GM23248 (cell line): ENCODE measurements around the gene VPS37B. TPM values are rescaled to one million over a fixed set of nuclear protein-coding genes. Genes with fewer than 3 reads are reported as not detected.

Experiments
- DNase-seq: peaks from one replicate; pipeline ENCODE4 v3.0.0-alpha.2; 2015
- H2AFZ ChIP-seq: fragments of 200-600 bp; sonication (generic); 2 replicates; pipeline ENCODE4 v1.6.1; 2016; ENCODE audit warnings: antibody characterized with exemption
- H3F3A ChIP-seq: fragments of 200-600 bp; sonication (generic); 2 replicates; pipeline ENCODE4 v1.6.1; 2016; ENCODE audit warnings: mild to moderate bottlenecking, antibody characterized with exemption, mixed run types; ENCODE audit not compliant: insufficient read depth
- H3K27ac ChIP-seq: fragments of 200-600 bp; sonication (generic); 2 replicates; pipeline ENCODE4 v1.5.1; 2016; ENCODE audit warnings: mild to moderate bottlenecking
- H3K27me3 ChIP-seq: fragments of 200-600 bp; sonication (generic); replicated peaks from 2 replicates; pipeline ENCODE4 v1.6.1; 2016; ENCODE audit warnings: mild to moderate bottlenecking; ENCODE audit not compliant: insufficient read depth
- H3K36me3 ChIP-seq: fragments of 200-600 bp; sonication (generic); 2 replicates; pipeline ENCODE4 v1.6.1; 2016; ENCODE audit warnings: low read depth, mild to moderate bottlenecking
- H3K4me1 ChIP-seq: fragments of 200-600 bp; sonication (generic); 2 replicates; pipeline ENCODE4 v1.6.1; 2016; ENCODE audit warnings: mild to moderate bottlenecking; ENCODE audit not compliant: insufficient read depth
- H3K4me2 ChIP-seq: fragments of 200-600 bp; sonication (generic); one replicate; pipeline ENCODE4 v1.6.1; 2016; ENCODE audit warnings: mild to moderate bottlenecking; ENCODE audit not compliant: unreplicated experiment
- H3K4me3 ChIP-seq: fragments of 200-600 bp; sonication (generic); 2 replicates; pipeline ENCODE4 v1.5.1; 2016; ENCODE audit warnings: mild to moderate bottlenecking
- H3K79me2 ChIP-seq: fragments of 200-600 bp; sonication (generic); 2 replicates; pipeline ENCODE4 v1.6.1; 2016; ENCODE audit warnings: mild to moderate bottlenecking; ENCODE audit not compliant: insufficient read depth
- H3K9ac ChIP-seq: fragments of 200-600 bp; sonication (generic); 2 replicates; pipeline ENCODE4 v1.6.1; 2016; ENCODE audit warnings: mild to moderate bottlenecking
- H3K9me2 ChIP-seq: fragments of 200-600 bp; sonication (generic); 2 replicates; pipeline ENCODE4 v1.6.1; 2016; ENCODE audit warnings: mixed run types, mild to moderate bottlenecking, moderate library complexity; ENCODE audit not compliant: insufficient read depth
- H3K9me3 ChIP-seq: fragments of 200-600 bp; sonication (generic); one replicate; pipeline ENCODE4 v1.6.1; 2017; ENCODE audit warnings: low read depth
- H4K20me1 ChIP-seq: fragments of 200-600 bp; sonication (generic); 2 replicates; pipeline ENCODE4 v1.6.0; 2016; ENCODE audit not compliant: insufficient read depth
- EZH2 ChIP-seq: fragments of 200-600 bp; sonication (generic); IDR thresholded peaks from 2 replicates; pipeline ENCODE4 v1.6.1; 2018; ENCODE audit warnings: antibody characterized with exemption, mild to moderate bottlenecking; ENCODE audit not compliant: insufficient read depth, poor library complexity, severe bottlenecking
- EZH2phosphoT487 ChIP-seq: fragments of 200-600 bp; sonication (generic); IDR thresholded peaks from 2 replicates; pipeline ENCODE4 v1.6.1; 2018; ENCODE audit warnings: antibody characterized with exemption, moderate library complexity, mild to moderate bottlenecking, low read depth; ENCODE audit not compliant: insufficient read depth
- WGBS, 2 experiments: methylation state at CpG; one replicate each; pipeline ENCODE4 v1.1.6; 2015 to 2017; ENCODE audit warnings: low lambda C conversion rate in 2 of 2, low coverage in 1 of 2; ENCODE audit errors: missing lambda C conversion rate in 2 of 2; 5-methylcytosine and 5-hydroxymethylcytosine counted together
- in situ Hi-C: fragments of 300-500 bp; cut with MboI; formaldehyde crosslinking; loops from 2 replicates; pipeline ENCODE4 v1.15.0; 2020
- polyA plus RNA-seq: library from polyadenylated mRNA; unstranded; fragments of >200 nt; fragmentation: Nextera tagmentation; extraction: Ambion mirVana; gene quantifications from 2 replicates; pipeline ENCODE4 v1.2.1, GENCODE V29; 2016
- total RNA-seq: library from RNA; depleted of rRNA; stranded (reverse); fragments of >200 nt; shearing (Covaris generic); gene quantifications from 2 replicates; pipeline ENCODE4 v1.2.3, GENCODE V29; 2014

VPS37B gene
- total and polyA plus RNA-seq, 2 experiments from 2014 or later: 19.1 to 31.3 TPM

DNA sequence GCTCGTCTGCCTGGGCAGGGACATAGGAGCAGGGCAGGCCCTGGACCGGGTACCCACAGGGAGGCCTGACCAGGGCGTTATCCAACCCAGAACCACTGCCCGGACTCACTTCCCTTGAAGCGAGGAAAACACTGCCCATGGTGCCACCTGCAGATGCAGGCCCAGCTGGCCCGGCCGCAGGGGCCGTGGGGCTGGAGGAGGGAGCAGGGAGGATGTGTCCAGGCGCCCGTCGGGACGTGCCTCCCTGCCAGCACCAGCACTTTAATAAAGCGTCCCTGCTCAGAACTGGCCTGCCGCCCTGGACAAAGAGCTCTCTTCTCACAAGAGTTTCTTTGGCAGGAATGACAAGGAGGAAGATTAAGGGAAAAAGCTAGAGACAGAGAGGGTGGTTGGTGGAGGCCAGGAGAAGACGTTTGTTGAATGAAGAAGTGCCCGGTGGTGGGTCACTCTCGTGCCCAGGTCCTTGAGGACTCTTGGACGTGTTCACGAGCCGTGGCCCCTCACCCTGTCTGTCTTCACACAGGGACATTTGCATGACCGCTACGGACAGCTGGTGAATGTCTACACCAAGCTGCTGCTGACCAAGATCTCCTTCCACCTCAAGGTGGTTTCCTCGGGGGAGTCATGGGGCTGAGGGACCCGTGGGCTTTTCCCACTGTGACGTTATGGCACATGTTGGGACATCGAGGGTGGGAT is 46.4 kb downstream of the VPS37B start:
- Histone ChIP-seq H2AFZ (no peak overlapping the region), H3F3A (peaks cover 14% of the 10 kb centered on the region), H3K4me3 (no peak overlapping the region), H3K9me3 (no peaks in the 10 kb centered on the region), H3K4me1 (peaks cover 15% of the 10 kb centered on the region), H3K27me3 (no peaks in the 10 kb centered on the region), H3K4me2 (no peak overlapping the region), H3K9me2 (no peaks in the 10 kb centered on the region), H3K36me3 (no peaks in the 10 kb centered on the region), H4K20me1 (no peaks in the 10 kb centered on the region), H3K79me2 (no peaks in the 10 kb centered on the region), H3K27ac (no peak overlapping the region), H3K9ac (no peak overlapping the region)
- in situ Hi-C loops: loop anchor here (25.0 kb wide), 1 partner anchor 388 kb away; the partner anchor contains the start of genes MPHOSPH9 and MTRFR
- no peak for TF ChIP-seq EZH2phosphoT487
- TF ChIP-seq EZH2: no peak
- no peak for DNase-seq
- 81 to 85% methylated on average over 26 of the region's 26 CpGs for WGBS, 2 experiments

DNA sequence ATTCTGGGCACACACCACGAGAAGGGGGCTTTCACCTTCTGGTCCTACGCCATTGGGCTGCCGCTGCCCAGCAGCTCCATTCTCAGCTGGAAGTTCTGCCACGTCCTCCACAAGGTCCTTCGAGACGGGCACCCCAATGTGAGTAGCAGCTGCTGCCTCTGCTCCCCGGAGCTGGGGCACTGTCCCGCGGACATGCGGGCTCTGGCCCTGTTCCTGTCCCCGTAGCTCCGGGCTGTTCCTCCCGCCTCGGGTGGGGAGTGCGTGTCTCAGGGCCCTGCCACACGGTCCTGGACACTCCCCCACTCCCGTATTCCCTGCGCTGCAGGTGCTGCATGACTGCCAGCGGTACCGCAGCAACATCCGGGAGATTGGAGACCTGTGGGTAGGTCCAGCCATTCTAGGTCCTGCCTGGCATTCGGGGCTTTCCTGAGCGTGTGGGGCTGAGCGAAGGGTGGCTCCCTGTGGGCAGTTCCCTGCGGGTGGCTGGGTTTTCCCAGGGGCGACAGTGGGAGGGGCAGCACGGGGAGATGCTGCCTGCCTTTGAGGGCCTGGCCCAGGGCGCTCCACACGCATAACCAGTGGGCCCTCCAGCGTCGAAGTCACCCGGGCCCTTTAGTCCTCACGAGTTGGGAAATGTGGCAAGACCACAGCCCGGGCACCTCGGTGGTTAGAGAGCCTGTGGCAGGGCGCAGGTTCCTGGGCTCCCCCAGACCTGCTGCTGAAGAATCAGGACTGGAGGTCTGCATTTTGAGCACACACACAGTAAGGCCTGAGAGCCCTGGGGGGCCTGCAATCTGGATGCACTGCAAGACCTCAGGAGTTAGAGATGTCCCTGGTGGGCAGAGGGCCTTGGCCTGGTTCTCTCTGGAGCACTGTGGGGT is 47.2 kb downstream of the VPS37B start:
- H3K4me1 ChIP-seq: peaks cover 15% of the 10 kb centered on the region
- H3K9me3 ChIP-seq: no peaks in the 10 kb centered on the region
- no peak for TF ChIP-seq EZH2phosphoT487
- TF ChIP-seq EZH2: no peak
- no peaks in the 10 kb centered on the region for H3K79me2 ChIP-seq
- H2AFZ ChIP-seq: no peak overlapping the region
- no peak overlapping the region for H3K4me3 ChIP-seq
- 91 to 95% methylated on average over 29 to 36 of the region's 36 CpGs for WGBS, 2 experiments
- DNase-seq: no peak
- H3K9ac ChIP-seq: no peak overlapping the region
- no peak overlapping the region for H3K27ac ChIP-seq
- no peaks in the 10 kb centered on the region for H3K36me3 ChIP-seq
- H4K20me1 ChIP-seq: no peaks in the 10 kb centered on the region
- in situ Hi-C loops: no loop called here
- no peak overlapping the region for H3K4me2 ChIP-seq
- H3K27me3 ChIP-seq: no peaks in the 10 kb centered on the region
- no peaks in the 10 kb centered on the region for H3K9me2 ChIP-seq
- H3F3A ChIP-seq: peaks cover 14% of the 10 kb centered on the region

DNA sequence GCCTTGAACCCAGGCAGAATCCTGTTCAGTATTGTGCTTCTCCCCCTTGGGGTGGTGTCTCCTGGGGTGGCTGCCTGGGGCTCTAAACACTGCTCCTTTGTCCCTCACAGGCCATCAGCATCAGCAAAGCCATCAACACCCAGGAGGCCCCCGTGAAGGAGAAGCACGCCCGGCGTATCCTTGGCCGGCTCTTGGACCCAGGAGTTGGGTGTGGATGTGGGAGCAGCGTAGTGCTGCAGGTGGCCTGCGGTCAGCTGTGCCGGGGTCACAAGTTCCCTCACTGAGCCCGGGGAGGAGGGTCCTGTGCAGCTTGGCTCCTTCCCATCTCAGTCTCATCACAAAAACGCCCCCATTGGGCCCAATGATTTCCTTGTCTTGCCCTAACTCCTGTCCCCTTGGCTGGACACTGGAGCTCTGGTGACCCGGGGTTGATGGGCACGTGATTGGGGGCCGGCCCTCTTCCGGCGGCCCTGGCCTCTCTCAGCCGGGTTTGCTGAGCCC is 48.0 kb downstream of the VPS37B start:
- no peak for DNase-seq
- H3K79me2 ChIP-seq: no peaks in the 10 kb centered on the region
- no peak for TF ChIP-seq EZH2phosphoT487
- TF ChIP-seq EZH2: no peak
- 90 to 94% methylated on average over 15 to 16 of the region's 16 CpGs for WGBS, 2 experiments
- H3F3A ChIP-seq: peaks cover 14% of the 10 kb centered on the region
- in situ Hi-C loops: no loop called here
- no peaks in the 10 kb centered on the region for H3K27me3 ChIP-seq
- peaks cover 15% of the 10 kb centered on the region for H3K4me1 ChIP-seq
- no peak overlapping the region for H3K27ac ChIP-seq
- H3K9me3 ChIP-seq: no peaks in the 10 kb centered on the region
- H3K9ac ChIP-seq: no peak overlapping the region
- H4K20me1 ChIP-seq: no peaks in the 10 kb centered on the region
- no peak overlapping the region for H3K4me2 ChIP-seq
- H2AFZ ChIP-seq: no peak overlapping the region
- H3K9me2 ChIP-seq: no peaks in the 10 kb centered on the region
- no peaks in the 10 kb centered on the region for H3K36me3 ChIP-seq
- no peak overlapping the region for H3K4me3 ChIP-seq

DNA sequence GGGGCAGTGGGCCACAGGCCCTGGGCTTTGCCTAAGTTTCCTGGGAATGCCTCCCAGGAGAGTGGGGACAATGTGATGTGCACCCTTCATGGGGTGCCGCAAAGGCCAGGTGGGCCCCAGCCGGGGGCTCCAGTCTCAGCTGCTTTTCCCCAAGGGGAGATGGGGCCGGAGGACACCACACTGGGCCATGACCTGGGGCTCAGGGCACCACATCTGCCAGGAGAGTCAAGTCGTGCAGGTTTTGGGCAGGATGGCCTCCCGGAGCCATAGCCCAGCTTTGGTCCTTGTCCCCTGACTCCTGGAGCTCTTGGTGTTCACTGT is 48.4 kb downstream of the VPS37B start:
- H3K9me3 ChIP-seq: no peaks in the 10 kb centered on the region
- no peaks in the 10 kb centered on the region for H3K36me3 ChIP-seq
- no peaks in the 10 kb centered on the region for H4K20me1 ChIP-seq
- no peak overlapping the region for H3K9ac ChIP-seq
- H3K4me2 ChIP-seq: no peak overlapping the region
- no peaks in the 10 kb centered on the region for H3K79me2 ChIP-seq
- no peak overlapping the region for H2AFZ ChIP-seq
- H3F3A ChIP-seq: peaks cover 10% of the 10 kb centered on the region
- no peak for DNase-seq
- H3K4me1 ChIP-seq: peaks cover 10% of the 10 kb centered on the region
- WGBS, 2 experiments: 89 to 90% methylated on average over 5 of the region's 5 CpGs
- H3K27me3 ChIP-seq: no peaks in the 10 kb centered on the region
- in situ Hi-C loops: no loop called here
- H3K27ac ChIP-seq: no peak overlapping the region
- H3K9me2 ChIP-seq: no peaks in the 10 kb centered on the region
- no peak for TF ChIP-seq EZH2
- TF ChIP-seq EZH2phosphoT487: no peak
- no peak overlapping the region for H3K4me3 ChIP-seq
